GM18505 (cell line): ENCODE data around the gene RHBDF1.

ENCODE experiments used
- ATAC-seq: cut with Tn5 transposase; IDR thresholded peaks from one replicate; pipeline ENCODE4 v1.9.1; 2021; ENCODE audit not compliant: unreplicated experiment
- POLR2A ChIP-seq: IDR thresholded peaks from 4 replicates; pipeline ENCODE4 v1.6.1; 2011; ENCODE audit warnings: borderline replicate concordance; ENCODE audit not compliant: insufficient read depth, insufficient read length; ENCODE audit errors: extremely low read depth

RHBDF1 gene, protein sequence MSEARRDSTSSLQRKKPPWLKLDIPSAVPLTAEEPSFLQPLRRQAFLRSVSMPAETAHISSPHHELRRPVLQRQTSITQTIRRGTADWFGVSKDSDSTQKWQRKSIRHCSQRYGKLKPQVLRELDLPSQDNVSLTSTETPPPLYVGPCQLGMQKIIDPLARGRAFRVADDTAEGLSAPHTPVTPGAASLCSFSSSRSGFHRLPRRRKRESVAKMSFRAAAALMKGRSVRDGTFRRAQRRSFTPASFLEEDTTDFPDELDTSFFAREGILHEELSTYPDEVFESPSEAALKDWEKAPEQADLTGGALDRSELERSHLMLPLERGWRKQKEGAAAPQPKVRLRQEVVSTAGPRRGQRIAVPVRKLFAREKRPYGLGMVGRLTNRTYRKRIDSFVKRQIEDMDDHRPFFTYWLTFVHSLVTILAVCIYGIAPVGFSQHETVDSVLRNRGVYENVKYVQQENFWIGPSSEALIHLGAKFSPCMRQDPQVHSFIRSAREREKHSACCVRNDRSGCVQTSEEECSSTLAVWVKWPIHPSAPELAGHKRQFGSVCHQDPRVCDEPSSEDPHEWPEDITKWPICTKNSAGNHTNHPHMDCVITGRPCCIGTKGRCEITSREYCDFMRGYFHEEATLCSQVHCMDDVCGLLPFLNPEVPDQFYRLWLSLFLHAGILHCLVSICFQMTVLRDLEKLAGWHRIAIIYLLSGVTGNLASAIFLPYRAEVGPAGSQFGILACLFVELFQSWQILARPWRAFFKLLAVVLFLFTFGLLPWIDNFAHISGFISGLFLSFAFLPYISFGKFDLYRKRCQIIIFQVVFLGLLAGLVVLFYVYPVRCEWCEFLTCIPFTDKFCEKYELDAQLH

DNA sequence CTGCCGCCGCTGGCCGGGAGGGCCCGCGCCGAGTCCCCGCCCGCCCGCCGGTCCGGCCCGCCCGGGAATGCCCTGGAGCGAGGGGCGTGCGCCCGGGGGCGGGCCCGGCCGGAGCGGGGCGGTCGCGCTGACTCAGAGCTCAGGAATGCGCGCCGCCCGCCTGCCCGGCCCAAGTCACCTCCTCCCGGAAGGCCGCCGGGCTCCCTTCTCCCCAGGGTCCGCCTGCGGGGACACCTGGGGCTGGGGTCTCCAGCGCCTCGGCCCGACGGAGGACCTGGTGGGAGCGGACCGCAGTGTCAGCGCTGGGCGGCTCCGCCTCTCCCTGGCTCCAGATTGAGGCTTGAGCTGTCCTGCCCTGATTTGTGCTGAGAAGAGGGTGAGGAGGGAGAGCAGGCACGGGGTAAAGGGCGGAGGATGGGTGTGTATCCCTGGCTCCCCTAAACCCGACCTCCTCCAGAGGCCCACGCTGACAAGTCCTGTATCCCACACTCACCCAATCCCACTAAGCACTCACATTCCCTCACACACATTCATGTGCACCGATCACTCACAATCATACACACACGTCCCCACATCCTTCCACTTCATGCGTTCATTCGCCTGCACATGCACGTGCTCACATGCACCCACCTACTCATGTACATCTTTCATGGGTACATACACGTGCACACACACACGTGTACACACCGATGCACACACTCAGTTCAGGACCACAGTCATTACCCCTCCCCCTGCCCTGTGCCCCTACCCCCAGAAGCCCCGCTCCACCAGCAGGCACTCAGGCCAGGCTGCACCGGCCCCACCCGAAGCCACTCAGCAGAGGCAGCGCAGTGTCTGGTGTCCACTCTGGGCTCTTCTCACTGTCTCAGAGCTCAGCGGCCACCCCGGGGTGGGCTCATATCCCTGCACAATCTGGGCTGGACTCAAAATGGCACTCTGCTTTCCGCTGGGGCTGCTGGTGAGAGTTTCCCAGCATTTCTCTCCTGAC is at the start of gene RHBDF1:
TSS of gene RHBDF1 (minus strand) at position 71 of the 988 bp plus-strand sequence. CDS start 7,616 bp downstream, outside the sequence.
- TF ChIP-seq POLR2A: no peak
- ATAC-seq: no peak

DNA sequence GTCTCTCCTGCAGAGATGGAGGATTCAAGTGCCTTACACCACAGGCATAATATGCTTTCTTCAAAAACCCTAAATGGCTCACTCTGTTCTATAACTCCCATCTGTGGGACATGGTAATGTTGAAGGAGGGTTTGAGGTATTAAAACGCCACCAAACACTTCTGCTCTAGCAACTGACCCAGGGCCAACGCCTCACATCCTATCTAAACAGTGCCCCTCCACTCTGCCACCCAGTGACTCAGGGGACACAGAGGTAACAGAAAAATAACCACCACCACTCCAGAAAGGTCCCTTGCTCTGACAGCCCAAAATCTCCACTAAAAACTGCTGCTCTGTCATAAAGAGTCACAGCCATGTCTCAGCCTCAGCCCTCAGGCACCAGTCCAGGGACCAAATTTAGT is 48.3 kb upstream of the RHBDF1 start:
- TF ChIP-seq POLR2A: no peak
- ATAC-seq: no peak

DNA sequence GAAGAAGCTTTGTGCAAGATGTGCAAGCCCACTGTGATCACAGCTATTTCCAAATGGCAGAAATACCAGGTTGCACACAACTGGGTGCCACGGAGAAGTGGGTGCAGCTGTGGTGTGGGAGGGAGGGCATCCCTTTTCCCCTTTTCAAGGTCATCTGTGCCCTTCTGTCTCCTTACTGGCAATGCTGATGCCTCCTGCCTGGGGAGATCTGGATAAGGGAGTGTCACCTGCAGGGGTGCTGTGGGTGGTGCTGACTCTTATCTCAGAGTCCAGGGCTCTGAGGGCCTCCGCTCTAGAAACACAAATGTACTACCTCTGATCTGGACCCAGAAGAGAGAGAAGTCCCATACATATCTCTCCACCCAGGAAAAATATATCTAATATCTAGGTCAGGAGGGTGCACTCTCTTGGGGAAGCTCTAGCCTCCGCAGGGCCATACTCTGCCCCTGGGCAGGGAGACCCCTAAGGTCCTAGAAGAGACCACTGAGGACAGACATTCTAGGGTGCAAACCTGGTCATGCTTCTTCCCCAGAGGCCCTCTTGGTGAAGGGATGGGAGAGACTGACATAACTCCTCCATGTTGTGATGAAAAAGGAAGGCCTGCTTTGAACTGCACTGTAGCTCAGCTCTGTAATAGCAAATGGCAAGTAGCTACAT is 47.5 kb upstream of the RHBDF1 start:
- no peak for ATAC-seq
- TF ChIP-seq POLR2A: no peak

DNA sequence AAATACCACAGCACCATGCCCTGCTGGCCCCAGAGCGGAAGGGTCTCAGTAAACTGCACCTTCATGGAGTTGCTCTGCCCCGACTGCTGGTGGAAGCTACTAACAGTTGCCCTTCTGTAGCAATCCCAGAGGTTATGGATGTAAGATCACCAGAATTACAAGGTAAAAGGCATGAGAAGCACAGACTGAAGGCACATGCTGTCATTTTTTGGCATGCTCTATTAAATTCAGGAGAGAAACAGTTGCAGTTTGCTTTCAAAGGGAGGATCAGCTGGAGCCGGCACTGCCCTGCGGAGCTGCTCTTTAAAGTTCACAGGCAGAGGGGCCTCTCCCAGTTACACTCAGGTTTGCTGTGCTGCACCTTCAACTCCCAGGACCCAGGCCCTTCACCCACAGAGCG is 46.9 kb upstream of the RHBDF1 start:
- TF ChIP-seq POLR2A: no peak
- ATAC-seq: no peak

DNA sequence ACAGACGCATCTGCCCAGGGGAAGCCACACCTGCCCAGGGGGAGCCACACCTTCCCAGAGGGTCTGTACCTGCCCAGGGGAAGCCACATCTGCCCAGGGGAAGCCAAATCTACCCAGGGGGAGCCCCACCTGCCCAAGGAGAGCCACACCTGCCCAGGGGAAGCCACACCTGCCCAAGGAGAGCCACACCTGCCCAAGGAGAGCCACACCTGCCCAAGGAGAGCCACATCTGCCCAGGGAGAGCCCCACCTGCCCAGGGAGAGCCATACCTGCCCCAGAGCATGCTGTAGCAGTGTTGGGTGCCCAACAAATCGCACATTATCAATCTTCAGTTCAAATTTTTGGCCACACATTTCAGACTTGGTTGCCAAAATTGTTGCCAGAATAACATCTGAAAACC is 46.4 kb upstream of the RHBDF1 start:
- no peak for TF ChIP-seq POLR2A
- ATAC-seq: no peak

DNA sequence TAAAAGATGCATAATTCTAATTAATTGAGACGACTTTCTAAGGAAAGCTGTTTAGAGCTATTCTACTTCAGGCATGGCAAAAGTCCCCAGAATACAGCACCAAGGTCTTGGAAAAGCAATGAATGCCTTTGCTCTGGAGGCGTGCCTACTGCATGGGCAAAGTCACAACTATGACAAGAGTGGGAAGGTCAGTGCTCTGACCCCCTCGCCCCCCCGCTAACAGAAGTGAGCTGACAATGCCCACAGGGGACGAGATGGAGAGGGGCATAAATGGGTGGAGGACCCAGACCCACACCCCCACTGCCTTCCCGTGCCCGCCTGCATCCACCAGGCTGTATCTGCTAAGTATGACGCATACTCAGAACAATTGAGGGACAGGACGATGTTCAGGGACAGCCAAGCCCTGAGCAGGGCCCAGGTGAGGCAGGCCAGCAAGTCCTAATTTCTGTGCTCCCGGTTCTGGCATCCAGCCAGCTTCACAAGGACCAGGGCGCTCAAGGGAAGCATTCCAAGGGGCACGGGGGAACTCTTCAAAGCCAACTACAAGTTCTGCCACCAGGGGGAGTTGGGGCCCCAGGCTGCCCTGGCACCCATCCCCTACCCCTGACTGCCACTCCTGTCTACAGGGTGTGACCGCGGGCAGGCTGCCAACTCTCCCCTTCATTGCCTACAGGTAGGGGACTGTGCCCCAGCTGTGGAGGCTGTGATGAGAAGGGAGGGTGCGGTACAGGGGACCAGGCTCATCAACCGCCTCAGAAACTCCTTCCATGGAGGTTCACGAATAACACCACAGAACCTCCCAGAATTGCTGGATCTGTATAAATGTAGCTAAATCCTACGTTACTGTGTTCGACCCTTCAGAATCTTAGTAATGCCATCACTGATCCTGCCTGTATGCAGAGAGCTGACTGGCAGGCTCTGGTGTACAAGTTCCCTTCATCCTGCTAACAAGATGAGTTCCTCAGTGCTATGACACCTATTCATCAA is 45.2 kb upstream of the RHBDF1 start:
- TF ChIP-seq POLR2A: no peak
- ATAC-seq: no peak

DNA sequence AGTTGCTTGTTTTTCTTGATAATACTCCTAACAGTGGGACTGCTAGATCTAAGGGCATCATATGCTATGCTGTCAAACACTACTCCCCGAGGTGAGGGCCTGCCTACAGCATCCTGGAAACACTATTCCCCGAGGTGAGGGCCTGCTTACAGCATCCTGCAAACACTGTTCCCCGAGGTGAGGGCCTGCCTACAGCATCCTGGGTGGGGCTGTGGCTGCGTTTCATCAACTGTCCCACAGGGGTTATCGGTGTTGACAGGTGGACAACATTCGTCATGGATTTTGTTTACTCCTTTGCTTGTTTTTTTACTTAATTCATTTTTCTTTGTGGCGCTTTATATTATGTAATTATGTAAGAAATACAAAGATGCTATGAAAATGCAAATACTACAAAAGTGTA is 43.6 kb upstream of the RHBDF1 start:
- no peak for ATAC-seq
- TF ChIP-seq POLR2A: no peak

DNA sequence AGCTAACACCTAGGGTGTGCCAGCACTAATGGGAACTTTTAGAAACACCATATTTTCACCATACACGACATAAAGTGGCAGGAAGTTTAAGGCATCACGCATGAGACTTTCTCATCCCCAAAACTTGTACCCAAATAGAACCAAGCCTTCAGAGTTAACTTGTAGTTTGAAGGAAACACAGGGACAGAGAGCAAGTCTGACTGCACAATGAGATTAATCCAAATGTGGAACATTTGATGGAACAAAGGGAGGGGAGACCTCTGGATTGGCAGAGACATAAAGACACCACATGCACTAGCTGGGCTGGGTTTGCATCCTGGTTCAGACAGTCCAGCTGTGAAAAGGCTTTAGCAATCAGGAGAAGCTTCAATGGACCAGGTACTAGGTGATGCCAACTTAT is 41.9 kb upstream of the RHBDF1 start:
- TF ChIP-seq POLR2A: no peak

DNA sequence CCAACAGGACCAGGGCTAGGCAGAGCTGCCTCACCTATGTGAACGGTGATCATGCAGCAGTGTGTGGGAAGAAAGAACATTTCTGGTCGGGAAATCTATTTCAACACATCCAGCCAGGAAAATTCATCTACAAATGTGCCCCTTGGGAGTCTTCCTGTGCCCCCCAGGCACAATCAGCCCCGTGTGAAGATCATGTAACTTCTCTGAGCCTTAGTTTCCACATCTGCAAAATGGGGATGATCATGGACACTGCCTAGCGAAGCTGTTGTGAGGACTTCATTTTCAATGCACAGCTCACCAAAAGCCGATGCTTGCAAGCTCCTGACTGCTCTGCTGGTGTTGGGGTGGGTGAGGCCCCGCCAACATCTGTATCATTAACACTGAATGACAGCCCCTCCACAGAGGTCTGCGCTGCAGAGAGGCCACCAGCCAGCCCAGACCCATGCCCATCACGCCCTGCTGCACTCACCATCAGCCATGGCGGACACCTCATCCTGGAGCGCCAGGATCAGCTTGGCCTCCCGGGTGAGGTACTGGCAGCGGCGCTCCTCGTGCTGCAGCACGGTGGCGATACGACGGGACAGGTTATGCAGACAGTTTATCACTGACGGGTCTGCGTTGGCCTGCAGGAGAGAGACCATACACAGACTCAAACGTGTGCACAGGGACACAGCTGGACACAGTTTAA is 39.9 kb upstream of the RHBDF1 start:
- TF ChIP-seq POLR2A: no peak
- ATAC-seq: no peak

More for the DNA sequence above, 41.9 kb upstream of the RHBDF1 start:
- ATAC-seq: no peak

DNA sequence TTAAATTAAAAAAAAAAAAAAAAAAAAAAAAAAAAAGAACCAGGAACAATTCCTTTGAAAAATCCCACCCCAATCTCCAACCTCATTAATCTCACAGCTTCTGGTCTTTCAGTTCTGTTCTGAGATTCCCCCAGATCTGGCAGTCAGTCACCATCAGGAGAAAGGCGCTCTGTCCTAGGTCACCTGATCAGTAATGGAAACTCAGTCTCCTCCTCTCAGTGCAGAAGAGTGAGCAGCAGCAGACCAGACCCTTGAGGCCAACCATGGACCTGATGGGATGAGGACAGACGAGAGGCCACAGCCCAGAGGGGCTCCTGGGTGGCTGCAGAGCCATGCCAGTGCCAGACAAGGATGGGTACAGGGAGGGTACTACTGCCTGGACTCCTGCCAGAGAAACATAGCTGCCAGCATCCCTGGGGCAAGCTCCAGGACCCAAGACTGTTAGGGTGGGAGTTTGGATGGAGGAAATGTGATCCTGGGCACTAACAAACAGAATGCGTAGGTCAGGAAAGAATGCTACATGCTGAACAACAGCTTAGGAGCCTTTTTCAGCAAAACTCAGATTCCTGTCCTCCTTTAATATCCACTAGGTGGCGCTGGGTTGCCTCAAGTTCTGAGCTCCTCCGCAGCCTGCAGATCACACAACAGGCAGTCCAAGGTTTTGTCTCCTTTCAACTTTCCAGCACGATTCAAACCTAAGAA is 34.3 kb upstream of the RHBDF1 start:
- no peak for ATAC-seq
- no peak for TF ChIP-seq POLR2A
